Caco-2 (cell line): ENCODE data around the gene TRPM2. TPM values are rescaled to one million over a fixed set of nuclear protein-coding genes. Genes with fewer than 3 reads are reported as not detected.
A peak's percentile ranks its signal among the peaks of the same experiment; 100 is the strongest.
"Not testable (repeated sequence)": the region's sequence is repeated elsewhere in the genome, so short reads cannot be mapped to it uniquely, and the experiment has no call there.

Experiments
- BruUV-seq: library from RNA; stranded (reverse); fragments of 400-500 nt; replicated peaks from 2 replicates; lab custom pipeline; 2021; lab: Mats Ljungman, UMichigan
- CTCF ChIA-PET: fragments of 300-600 bp; sonication (Branson Sonifier 250); formaldehyde crosslinking; loops from one replicate; lab custom pipeline; 2022; ENCODE audit warnings: antibody characterized with exemption; lab: Charles Lee
- POLR2A ChIA-PET: fragments of 300-600 bp; sonication (Branson Sonifier 250); formaldehyde crosslinking; loops from one replicate; lab custom pipeline; 2022; ENCODE audit warnings: antibody characterized with exemption; lab: Charles Lee
- DNase-seq, 2 experiments: peaks; one replicate each; pipeline versions ENCODE4 v3.0.0 to v3.0.0-alpha.2; 2020 to 2022
- H3K27me3 ChIP-seq: replicated peaks from 2 replicates; pipeline ENCODE4 v1.6.0; 2011; ENCODE audit warnings: low read length; ENCODE audit not compliant: control insufficient read depth, insufficient read depth
- H3K36me3 ChIP-seq: 2 replicates; pipeline ENCODE4 v1.5.1; 2011; ENCODE audit warnings: low read length; ENCODE audit not compliant: control insufficient read depth, insufficient read depth
- H3K4me1 ChIP-seq: fragments of 250-450 bp; sonication (Bioruptor Pico); 2 replicates; pipeline ENCODE4 v1.5.1; 2020; ENCODE audit warnings: mild to moderate bottlenecking
- H3K4me3 ChIP-seq: 2 replicates; pipeline ENCODE4 v1.5.1; 2011; ENCODE audit warnings: low read depth, mild to moderate bottlenecking, control low read depth, low read length
- H3K9me3 ChIP-seq: fragments of 250-450 bp; sonication (Bioruptor Pico); 2 replicates; pipeline ENCODE4 v1.5.1; 2020; ENCODE audit warnings: mild to moderate bottlenecking, moderate library complexity
- H3K27ac Mint-ChIP-seq: one replicate; pipeline ENCODE4 v1.8.0; 2022; ENCODE audit warnings: mixed read lengths; ENCODE audit not compliant: unreplicated experiment
- H3K27me3 Mint-ChIP-seq: one replicate; pipeline ENCODE4 v1.8.0; 2022; ENCODE audit warnings: mixed read lengths; ENCODE audit not compliant: insufficient read depth, unreplicated experiment
- H3K36me3 Mint-ChIP-seq: one replicate; pipeline ENCODE4 v1.8.0; 2022; ENCODE audit warnings: mild to moderate bottlenecking, mixed read lengths; ENCODE audit not compliant: insufficient read depth, unreplicated experiment
- H3K4me1 Mint-ChIP-seq: one replicate; pipeline ENCODE4 v1.8.0; 2022; ENCODE audit warnings: low read depth, mixed read lengths; ENCODE audit not compliant: unreplicated experiment
- H3K4me3 Mint-ChIP-seq: one replicate; pipeline ENCODE4 v1.8.0; 2022; ENCODE audit warnings: mild to moderate bottlenecking, moderate library complexity, mixed read lengths; ENCODE audit not compliant: unreplicated experiment
- H3K9me3 Mint-ChIP-seq: one replicate; pipeline ENCODE4 v1.8.0; 2022; ENCODE audit warnings: mixed read lengths; ENCODE audit not compliant: unreplicated experiment
- intact Hi-C: fragments of 100-400 bp; cut with micrococcal nuclease; formaldehyde crosslinking; loops from one replicate; pipeline ENCODE4 v1.10.0; 2022; ENCODE audit not compliant: unreplicated experiment
- total RNA-seq: library from RNA; stranded (reverse); gene quantifications from 2 replicates; pipeline ENCODE4 v1.2.3, GENCODE V29; 2022
- TF ChIP-seq, protein P1 (sequence below), 2 experiments: fragments of 200-600 bp in 1 of 2; IDR thresholded peaks; 1 replicate in 1 of 2; 2 replicates in 1 of 2; pipeline versions ENCODE4 v1.5.1 to v1.8.0; 2011 to 2022; ENCODE audit warnings: antibody characterized with exemption in 1 of 2, control low read depth in 1 of 2, inconsistent platforms in 1 of 2, low read depth in 1 of 2, low read length in 1 of 2, mild to moderate bottlenecking in 1 of 2, moderate library complexity in 1 of 2; ENCODE audit not compliant: insufficient read depth in 1 of 2, severe bottlenecking in 1 of 2, unreplicated experiment in 1 of 2

Gene TRPM2
- total RNA-seq, 1 experiment from 2014 or later, result 0.20 TPM

GRCh38 chr21:44360159-44360558 lies 6.7 kb downstream of the TRPM2 start:
- no TSS peak for BruUV-seq
- H3K9me3 Mint-ChIP-seq, result no peaks in the 10 kb centered on the region

GRCh38 chr21:44361903-44362302 lies 8.5 kb downstream of the TRPM2 start:
- H3K9me3 ChIP-seq, CTCF ChIA-PET, H3K4me3 ChIP-seq, H3K27ac Mint-ChIP-seq, H3K36me3 Mint-ChIP-seq, intact Hi-C loops, H3K9me3 Mint-ChIP-seq, DNase-seq, POLR2A ChIA-PET, H3K27me3 Mint-ChIP-seq, BruUV-seq, H3K27me3 ChIP-seq, H3K4me1 Mint-ChIP-seq, H3K4me1 ChIP-seq, H3K36me3 ChIP-seq, H3K4me3 Mint-ChIP-seq: not testable (repeated sequence)

More at GRCh38 chr21:44360159-44360558, 6.7 kb downstream of the TRPM2 start:
- no peak overlapping the region for H3K27ac Mint-ChIP-seq
- no peaks in the 10 kb centered on the region for H3K27me3 Mint-ChIP-seq
- Histone ChIP-seq H3K27me3 (no peaks in the 10 kb centered on the region), H3K4me1 (no peaks in the 10 kb centered on the region), H3K9me3 (peaks cover 4% of the 10 kb centered on the region; the same call in 1 of the 2 replicates), H3K36me3 (no peaks in the 10 kb centered on the region), H3K4me3 (no peak overlapping the region)
- H3K4me1 Mint-ChIP-seq, result no peaks in the 10 kb centered on the region
- no peaks in the 10 kb centered on the region for H3K36me3 Mint-ChIP-seq
- POLR2A ChIA-PET, result interaction anchor here (0.6 kb wide), 1 partner anchor 16 kb away, joined by 5 read pairs; no protein-coding TSS in a partner anchor
- intact Hi-C loops, result no loop called here
- no peak for DNase-seq
- TF ChIP-seq, protein P1, sequence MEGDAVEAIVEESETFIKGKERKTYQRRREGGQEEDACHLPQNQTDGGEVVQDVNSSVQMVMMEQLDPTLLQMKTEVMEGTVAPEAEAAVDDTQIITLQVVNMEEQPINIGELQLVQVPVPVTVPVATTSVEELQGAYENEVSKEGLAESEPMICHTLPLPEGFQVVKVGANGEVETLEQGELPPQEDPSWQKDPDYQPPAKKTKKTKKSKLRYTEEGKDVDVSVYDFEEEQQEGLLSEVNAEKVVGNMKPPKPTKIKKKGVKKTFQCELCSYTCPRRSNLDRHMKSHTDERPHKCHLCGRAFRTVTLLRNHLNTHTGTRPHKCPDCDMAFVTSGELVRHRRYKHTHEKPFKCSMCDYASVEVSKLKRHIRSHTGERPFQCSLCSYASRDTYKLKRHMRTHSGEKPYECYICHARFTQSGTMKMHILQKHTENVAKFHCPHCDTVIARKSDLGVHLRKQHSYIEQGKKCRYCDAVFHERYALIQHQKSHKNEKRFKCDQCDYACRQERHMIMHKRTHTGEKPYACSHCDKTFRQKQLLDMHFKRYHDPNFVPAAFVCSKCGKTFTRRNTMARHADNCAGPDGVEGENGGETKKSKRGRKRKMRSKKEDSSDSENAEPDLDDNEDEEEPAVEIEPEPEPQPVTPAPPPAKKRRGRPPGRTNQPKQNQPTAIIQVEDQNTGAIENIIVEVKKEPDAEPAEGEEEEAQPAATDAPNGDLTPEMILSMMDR (IDR thresholded peaks at IDR 0.05; ENCODE audit: insufficient read depth in 1 of 2, low read depth in 1 of 2, low read length in 1 of 2, severe bottlenecking in 1 of 2, unreplicated experiment in 1 of 2), result peak in 1 of 2 experiments; percentile 11
- no peak overlapping the region for H3K4me3 Mint-ChIP-seq
- CTCF ChIA-PET, result interaction anchor here (0.5 kb wide), 1 partner anchor 18 kb away, joined by 3 read pairs; no protein-coding TSS in a partner anchor

DNA sequence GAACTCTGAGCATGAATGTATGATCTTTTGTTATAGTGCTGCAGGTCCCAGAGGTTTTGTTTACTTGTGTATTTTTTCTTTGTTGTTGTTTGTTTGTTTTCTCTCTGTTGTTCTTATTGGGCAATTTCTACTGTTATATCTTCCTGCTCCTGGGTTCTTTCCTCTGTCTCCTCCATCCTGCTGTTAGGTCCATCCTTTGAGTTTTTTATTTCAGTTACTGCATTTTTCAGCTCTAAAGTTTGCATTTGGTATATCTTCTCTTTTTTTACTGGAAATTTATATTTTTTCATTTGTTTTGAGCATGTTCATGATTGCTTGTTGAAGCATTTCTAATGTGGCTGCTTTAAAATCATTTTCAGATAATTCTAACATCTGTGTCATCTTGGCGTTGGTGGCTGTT lies 9.9 kb downstream of the TRPM2 start:
- Mint-ChIP-seq H3K36me3 (no peaks in the 10 kb centered on the region), H3K4me1 (no peaks in the 10 kb centered on the region), H3K9me3 (no peaks in the 10 kb centered on the region), H3K27ac (no peak overlapping the region), H3K27me3 (no peaks in the 10 kb centered on the region), H3K4me3 (no peak overlapping the region)
- ChIA-PET POLR2A (no interaction called here), CTCF (interaction anchor here (0.8 kb wide), 1 partner anchor 9 kb away, joined by 3 read pairs; no protein-coding TSS in a partner anchor)
- intact Hi-C loops, result no loop called here
- Histone ChIP-seq H3K4me1 (no peaks in the 10 kb centered on the region), H3K36me3 (no peaks in the 10 kb centered on the region), H3K9me3 (peaks cover 4% of the 10 kb centered on the region; the same call in 1 of the 2 replicates), H3K4me3 (no peak overlapping the region), H3K27me3 (no peaks in the 10 kb centered on the region)
- TF ChIP-seq, protein P1 (IDR thresholded peaks at IDR 0.05; ENCODE audit: insufficient read depth in 1 of 2, low read depth in 1 of 2, low read length in 1 of 2, severe bottlenecking in 1 of 2, unreplicated experiment in 1 of 2), result no peak
- no TSS peak for BruUV-seq
- no peak for DNase-seq
